ENCODE data around the gene TBX15.

The TBX15 gene

DNA sequence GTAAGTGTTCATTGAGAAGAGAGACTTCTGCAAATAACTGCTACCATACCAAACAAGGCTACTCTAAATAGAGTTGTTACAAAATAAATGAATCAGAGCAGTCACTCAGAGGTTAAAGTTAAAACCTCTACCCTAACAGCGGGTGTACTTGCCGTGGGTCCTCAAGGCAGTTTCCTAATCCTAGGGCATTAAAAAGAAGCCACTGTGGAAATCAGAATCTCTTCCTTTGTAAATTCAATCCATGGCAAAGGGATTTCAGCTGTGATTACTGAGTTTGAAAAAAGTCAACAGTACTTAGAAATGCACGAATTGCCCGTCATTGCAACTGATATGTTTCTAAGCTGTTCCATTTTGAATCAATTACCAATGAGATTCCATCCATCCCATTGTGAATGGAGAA, 13.5 kb downstream of the TBX15 start:
- Histone ChIP-seq H3K9me3 (ENCODE audit: insufficient read depth, low read length) (no peaks in the 10 kb centered on the region), H3K27me3 (ENCODE audit: low read depth, low read length) (no peaks in the 10 kb centered on the region), H3K9ac (ENCODE audit: low read length) (no peak overlapping the region), H3K4me1 (ENCODE audit: low read length) (no peaks in the 10 kb centered on the region), H3K27ac (ENCODE audit: low read length) (no peak overlapping the region), H4K20me1 (ENCODE audit: insufficient read depth, low read length) (no peaks in the 10 kb centered on the region), H3K4me3 (ENCODE audit: low read length) (no peak overlapping the region), H3K4me2 (ENCODE audit: low read length) (no peak overlapping the region), H3K79me2 (ENCODE audit: low read length) (no peaks in the 10 kb centered on the region), H3K36me3 (replicated peaks; ENCODE audit: low read depth, low read length) (no peaks in the 10 kb centered on the region), H2AFZ (ENCODE audit: low read depth, low read length) (no peak overlapping the region)
- no peak for TF ChIP-seq EZH2phosphoT487 (IDR thresholded peaks at IDR 0.05; ENCODE audit: low read depth)
- TF ChIP-seq, protein P1, sequence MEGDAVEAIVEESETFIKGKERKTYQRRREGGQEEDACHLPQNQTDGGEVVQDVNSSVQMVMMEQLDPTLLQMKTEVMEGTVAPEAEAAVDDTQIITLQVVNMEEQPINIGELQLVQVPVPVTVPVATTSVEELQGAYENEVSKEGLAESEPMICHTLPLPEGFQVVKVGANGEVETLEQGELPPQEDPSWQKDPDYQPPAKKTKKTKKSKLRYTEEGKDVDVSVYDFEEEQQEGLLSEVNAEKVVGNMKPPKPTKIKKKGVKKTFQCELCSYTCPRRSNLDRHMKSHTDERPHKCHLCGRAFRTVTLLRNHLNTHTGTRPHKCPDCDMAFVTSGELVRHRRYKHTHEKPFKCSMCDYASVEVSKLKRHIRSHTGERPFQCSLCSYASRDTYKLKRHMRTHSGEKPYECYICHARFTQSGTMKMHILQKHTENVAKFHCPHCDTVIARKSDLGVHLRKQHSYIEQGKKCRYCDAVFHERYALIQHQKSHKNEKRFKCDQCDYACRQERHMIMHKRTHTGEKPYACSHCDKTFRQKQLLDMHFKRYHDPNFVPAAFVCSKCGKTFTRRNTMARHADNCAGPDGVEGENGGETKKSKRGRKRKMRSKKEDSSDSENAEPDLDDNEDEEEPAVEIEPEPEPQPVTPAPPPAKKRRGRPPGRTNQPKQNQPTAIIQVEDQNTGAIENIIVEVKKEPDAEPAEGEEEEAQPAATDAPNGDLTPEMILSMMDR (IDR thresholded peaks at IDR 0.05; ENCODE audit: low read depth, low read length): no peak

GRCh38 chr1:118973531-118974137, 14.5 kb downstream of the TBX15 start:
- H3K9me3 ChIP-seq (ENCODE audit: insufficient read depth, low read length): no peaks in the 10 kb centered on the region
- no peaks in the 10 kb centered on the region for H3K79me2 ChIP-seq (ENCODE audit: low read length)
- no peaks in the 10 kb centered on the region for H4K20me1 ChIP-seq (ENCODE audit: insufficient read depth, low read length)
- H3K4me3 ChIP-seq (ENCODE audit: low read length): no peak overlapping the region
- H3K27me3 ChIP-seq (ENCODE audit: low read depth, low read length): no peaks in the 10 kb centered on the region
- TF ChIP-seq, protein P1 (IDR thresholded peaks at IDR 0.05; ENCODE audit: low read depth, low read length): no peak
- no peak for TF ChIP-seq EZH2phosphoT487 (IDR thresholded peaks at IDR 0.05; ENCODE audit: low read depth)
- no peaks in the 10 kb centered on the region for H3K36me3 ChIP-seq (replicated peaks; ENCODE audit: low read depth, low read length)
- H3K4me1 ChIP-seq (ENCODE audit: low read length): no peaks in the 10 kb centered on the region
- no peak overlapping the region for H3K4me2 ChIP-seq (ENCODE audit: low read length)
- no peak overlapping the region for H3K27ac ChIP-seq (ENCODE audit: low read length)
- no peak overlapping the region for H3K9ac ChIP-seq (ENCODE audit: low read length)
- no peak overlapping the region for H2AFZ ChIP-seq (ENCODE audit: low read depth, low read length)

DNA sequence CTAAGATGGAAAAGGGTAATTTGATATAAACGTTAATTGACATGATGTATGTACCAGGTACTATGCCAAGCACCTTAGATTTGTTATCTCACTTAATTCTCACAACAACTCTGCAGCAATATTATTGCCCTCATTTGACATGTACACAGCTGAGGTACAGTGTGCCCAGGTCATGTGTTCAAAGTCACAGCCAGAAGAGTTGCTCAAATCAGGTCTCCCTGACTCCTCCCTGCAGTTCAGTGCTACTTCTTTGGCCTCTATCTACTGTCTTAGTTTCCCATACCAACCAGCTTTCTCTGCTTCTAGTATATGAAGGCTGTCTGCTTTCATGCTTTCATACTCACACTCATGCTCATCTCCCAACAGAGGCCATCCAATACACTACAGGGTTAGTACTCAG, 15.1 kb downstream of the TBX15 start:
- TF ChIP-seq, protein P1 (IDR thresholded peaks at IDR 0.05; ENCODE audit: low read depth, low read length): no peak
- no peak for TF ChIP-seq EZH2phosphoT487 (IDR thresholded peaks at IDR 0.05; ENCODE audit: low read depth)
- Histone ChIP-seq H3K4me1 (ENCODE audit: low read length) (no peaks in the 10 kb centered on the region), H3K4me3 (ENCODE audit: low read length) (no peak overlapping the region), H3K4me2 (ENCODE audit: low read length) (no peak overlapping the region), H3K9ac (ENCODE audit: low read length) (no peak overlapping the region), H3K27ac (ENCODE audit: low read length) (no peak overlapping the region), H3K27me3 (ENCODE audit: low read depth, low read length) (no peaks in the 10 kb centered on the region), H2AFZ (ENCODE audit: low read depth, low read length) (no peak overlapping the region), H3K79me2 (ENCODE audit: low read length) (no peaks in the 10 kb centered on the region), H3K36me3 (replicated peaks; ENCODE audit: low read depth, low read length) (no peaks in the 10 kb centered on the region), H3K9me3 (ENCODE audit: insufficient read depth, low read length) (no peaks in the 10 kb centered on the region), H4K20me1 (ENCODE audit: insufficient read depth, low read length) (no peaks in the 10 kb centered on the region)

DNA sequence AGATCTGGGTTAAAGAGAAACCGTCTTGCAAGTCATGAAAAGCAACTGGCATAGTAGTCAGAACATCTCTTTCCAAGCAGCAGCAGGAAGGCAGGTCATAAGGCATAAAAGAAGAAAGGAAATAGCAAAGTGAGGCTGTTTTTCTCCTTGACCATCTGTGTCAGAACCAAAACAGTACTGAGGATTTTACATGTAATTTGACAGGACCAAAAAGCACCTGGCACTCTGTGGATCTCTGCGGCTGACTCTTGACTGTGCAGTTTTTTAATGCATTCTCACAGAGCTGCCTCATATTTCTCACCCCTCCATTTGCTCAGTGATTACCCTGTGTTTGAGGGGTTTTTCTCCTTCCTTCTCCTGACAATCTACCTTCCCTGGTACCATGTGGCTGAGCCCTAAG, 17.7 kb downstream of the TBX15 start:
- no peak overlapping the region for H2AFZ ChIP-seq (ENCODE audit: low read depth, low read length)
- H3K79me2 ChIP-seq (ENCODE audit: low read length): no peaks in the 10 kb centered on the region
- no peaks in the 10 kb centered on the region for H4K20me1 ChIP-seq (ENCODE audit: insufficient read depth, low read length)
- no peak overlapping the region for H3K4me2 ChIP-seq (ENCODE audit: low read length)
- no peaks in the 10 kb centered on the region for H3K27me3 ChIP-seq (ENCODE audit: low read depth, low read length)
- no peaks in the 10 kb centered on the region for H3K36me3 ChIP-seq (replicated peaks; ENCODE audit: low read depth, low read length)
- H3K4me3 ChIP-seq (ENCODE audit: low read length): no peak overlapping the region
- H3K4me1 ChIP-seq (ENCODE audit: low read length): no peaks in the 10 kb centered on the region
- no peak overlapping the region for H3K27ac ChIP-seq (ENCODE audit: low read length)
- no peak for TF ChIP-seq EZH2phosphoT487 (IDR thresholded peaks at IDR 0.05; ENCODE audit: low read depth)
- TF ChIP-seq, protein P1 (IDR thresholded peaks at IDR 0.05; ENCODE audit: low read depth, low read length): no peak
- no peak overlapping the region for H3K9ac ChIP-seq (ENCODE audit: low read length)
- H3K9me3 ChIP-seq (ENCODE audit: insufficient read depth, low read length): no peaks in the 10 kb centered on the region

Data from OCI-LY3 (cell line).